ACC112 (cell line): ENCODE data around the gene HOXC4.

Experiments used
- H2AFZ ChIP-seq: fragments of 200-600 bp; sonication (generic); one replicate; pipeline ENCODE4 v1.6.0; 2017; ENCODE audit warnings: antibody characterized with exemption, low read length; ENCODE audit not compliant: unreplicated experiment
- H3K27ac ChIP-seq: fragments of 200-600 bp; sonication (generic); 2 replicates; pipeline ENCODE4 v1.5.1; 2014; ENCODE audit warnings: low read depth, mild to moderate bottlenecking, antibody characterized with exemption, low read length, moderate library complexity
- H3K27me3 ChIP-seq: fragments of 200-600 bp; sonication (generic); 2 replicates; pipeline ENCODE4 v1.6.1; 2014; ENCODE audit warnings: mild to moderate bottlenecking, antibody characterized with exemption, low read length, moderate library complexity, mixed read lengths; ENCODE audit not compliant: insufficient read depth
- H3K36me3 ChIP-seq: fragments of 200-600 bp; sonication (generic); 2 replicates; pipeline ENCODE4 v1.6.1; 2016; ENCODE audit warnings: mild to moderate bottlenecking, antibody characterized with exemption, low read length, moderate library complexity, mixed read lengths; ENCODE audit not compliant: insufficient read depth
- H3K4me1 ChIP-seq: fragments of 200-600 bp; sonication (generic); one replicate; pipeline ENCODE4 v1.6.1; 2016; ENCODE audit warnings: low read length, mixed read lengths; ENCODE audit not compliant: insufficient read depth, unreplicated experiment, control insufficient read depth
- H3K4me3 ChIP-seq: fragments of 200-600 bp; sonication (generic); 2 replicates; pipeline ENCODE4 v1.5.1; 2014; ENCODE audit warnings: mild to moderate bottlenecking, low read depth, low read length
- H3K79me2 ChIP-seq: fragments of 200-600 bp; sonication (generic); one replicate; pipeline ENCODE4 v1.6.0; 2016; ENCODE audit warnings: low read length; ENCODE audit not compliant: control insufficient read depth, unreplicated experiment, insufficient read depth

The HOXC4 gene

GRCh38 chr12:54053003-54053750 lies 458 bp upstream of the HOXC4 start:
- Histone ChIP-seq H3K36me3 (no peaks in the 10 kb centered on the region), H3K27me3 (no peaks in the 10 kb centered on the region), H2AFZ (peak overlapping the region; percentile 96), H3K27ac (peak overlapping the region; percentile 16; the same call in 1 of the 2 replicates), H3K4me1 (peaks cover 18% of the 10 kb centered on the region), H3K4me3 (peak overlapping the region; percentile 90), H3K79me2 (peaks cover 13% of the 10 kb centered on the region)

DNA sequence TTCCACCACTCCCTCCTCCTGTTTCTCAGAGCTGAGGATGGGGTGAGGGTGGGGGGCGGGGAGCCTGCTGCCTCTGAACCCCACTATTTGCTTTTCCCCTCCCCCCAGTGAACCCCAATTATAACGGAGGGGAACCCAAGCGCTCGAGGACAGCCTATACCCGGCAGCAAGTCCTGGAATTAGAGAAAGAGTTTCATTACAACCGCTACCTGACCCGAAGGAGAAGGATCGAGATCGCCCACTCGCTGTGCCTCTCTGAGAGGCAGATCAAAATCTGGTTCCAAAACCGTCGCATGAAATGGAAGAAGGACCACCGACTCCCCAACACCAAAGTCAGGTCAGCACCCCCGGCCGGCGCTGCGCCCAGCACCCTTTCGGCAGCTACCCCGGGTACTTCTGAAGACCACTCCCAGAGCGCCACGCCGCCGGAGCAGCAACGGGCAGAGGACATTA lies 1.1 kb downstream of the HOXC4 start:
- Histone ChIP-seq H3K79me2 (peaks cover 13% of the 10 kb centered on the region), H3K4me1 (peaks cover 18% of the 10 kb centered on the region), H3K36me3 (no peaks in the 10 kb centered on the region), H2AFZ (peak overlapping the region; percentile 96), H3K27ac (no peak overlapping the region), H3K4me3 (peak overlapping the region; percentile 90), H3K27me3 (no peaks in the 10 kb centered on the region)

GRCh38 chr12:54055552-54055951 lies 1.9 kb downstream of the HOXC4 start:
- no peak overlapping the region for H3K27ac ChIP-seq
- peak overlapping the region; percentile 50 for H3K4me3 ChIP-seq
- H3K4me1 ChIP-seq: peaks cover 18% of the 10 kb centered on the region
- H3K36me3 ChIP-seq: no peaks in the 10 kb centered on the region
- no peaks in the 10 kb centered on the region for H3K27me3 ChIP-seq
- no peak overlapping the region for H2AFZ ChIP-seq
- peaks cover 13% of the 10 kb centered on the region for H3K79me2 ChIP-seq

DNA sequence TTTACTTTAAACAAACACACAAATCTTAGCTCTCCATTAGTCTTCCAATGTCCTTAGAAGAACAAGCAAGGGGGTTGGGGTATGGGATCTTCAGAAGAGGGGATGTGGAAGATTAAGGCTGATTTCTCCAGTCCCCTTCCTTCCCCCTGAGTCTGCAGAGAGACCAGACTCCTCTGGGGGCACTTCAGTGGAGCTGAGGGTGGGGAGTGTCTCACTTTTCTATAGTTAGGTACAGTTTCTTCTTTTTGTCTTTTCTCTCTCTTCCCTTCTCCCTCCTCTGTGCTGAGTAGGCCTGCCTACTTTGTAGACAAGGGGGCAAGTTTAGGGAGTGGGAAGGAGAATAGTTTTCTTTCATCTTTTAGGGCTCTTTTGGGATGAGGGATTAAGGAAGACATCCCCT lies 2.5 kb downstream of the HOXC4 start:
- Histone ChIP-seq H2AFZ (no peak overlapping the region), H3K36me3 (no peaks in the 10 kb centered on the region), H3K79me2 (peaks cover 13% of the 10 kb centered on the region), H3K27ac (no peak overlapping the region), H3K4me3 (0 out of 2 replicates have a peak overlapping the region, but pooled peaks have one; percentile 50), H3K4me1 (peaks cover 18% of the 10 kb centered on the region), H3K27me3 (no peaks in the 10 kb centered on the region)

DNA sequence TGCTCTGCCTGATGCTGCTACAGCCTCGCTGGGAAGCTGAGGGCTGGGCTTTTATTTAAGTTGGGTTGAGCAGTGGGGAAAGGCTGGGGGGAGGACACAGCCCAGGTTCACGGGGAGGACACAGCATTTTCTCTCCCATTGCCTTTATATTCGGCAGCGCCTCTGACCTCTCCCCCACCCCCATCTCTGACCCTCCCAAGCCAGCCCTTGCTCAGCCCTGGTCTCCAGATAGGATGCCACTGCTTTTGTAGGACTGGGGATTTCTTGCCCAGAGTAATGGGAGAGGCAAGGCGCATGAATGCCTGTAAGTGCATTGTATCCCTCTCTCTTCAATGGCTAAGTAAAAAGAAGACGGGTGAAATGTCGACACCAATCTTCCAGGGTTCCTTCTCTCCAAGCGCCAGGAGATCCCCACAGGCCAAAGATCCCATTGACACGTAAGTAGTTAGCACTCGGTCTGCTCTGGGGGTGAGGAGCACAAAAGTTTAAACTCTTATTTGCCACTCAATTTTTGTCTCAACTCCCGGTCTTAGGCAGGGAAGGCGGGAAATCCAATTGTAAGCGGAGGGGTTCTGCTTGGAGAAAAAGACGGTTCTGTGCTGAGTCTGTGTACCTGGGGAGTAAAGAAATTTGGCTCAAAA lies 4.6 kb downstream of the HOXC4 start:
- Histone ChIP-seq H3K27me3 (no peaks in the 10 kb centered on the region), H3K36me3 (no peaks in the 10 kb centered on the region), H3K79me2 (peaks cover 13% of the 10 kb centered on the region), H3K27ac (no peak overlapping the region), H2AFZ (no peak overlapping the region), H3K4me3 (no peak overlapping the region), H3K4me1 (peaks cover 9% of the 10 kb centered on the region)

DNA sequence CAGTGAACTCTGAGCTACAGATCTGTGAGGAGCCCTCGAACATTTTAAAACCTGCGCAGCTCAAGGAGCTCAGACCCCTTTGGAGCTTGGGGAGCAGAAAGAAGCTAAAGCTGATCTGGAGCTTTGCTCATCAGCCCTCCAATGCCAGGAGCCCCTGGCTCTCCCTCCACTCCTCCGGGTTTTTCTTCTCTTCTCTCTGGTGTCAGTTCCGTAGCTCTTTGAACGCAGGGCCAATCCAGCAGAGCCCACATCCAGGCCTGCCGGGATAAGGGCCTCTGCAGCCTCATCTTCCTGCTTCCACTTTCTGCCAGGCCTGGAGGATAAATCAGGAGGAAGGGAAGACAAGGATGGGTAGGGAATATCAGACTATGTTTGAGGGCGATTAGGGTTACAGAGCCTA lies 6.0 kb downstream of the HOXC4 start:
- H2AFZ ChIP-seq: no peak overlapping the region
- H3K4me3 ChIP-seq: no peak overlapping the region
- H3K79me2 ChIP-seq: peaks cover 4% of the 10 kb centered on the region
- no peaks in the 10 kb centered on the region for H3K36me3 ChIP-seq
- H3K4me1 ChIP-seq: peaks cover 9% of the 10 kb centered on the region
- no peak overlapping the region for H3K27ac ChIP-seq
- no peaks in the 10 kb centered on the region for H3K27me3 ChIP-seq

- H2AFZ ChIP-seq: no peak overlapping the region
- no peaks in the 10 kb centered on the region for H3K36me3 ChIP-seq
- H3K79me2 ChIP-seq: no peaks in the 10 kb centered on the region
- no peak overlapping the region for H3K27ac ChIP-seq
- H3K4me3 ChIP-seq: no peak overlapping the region
- H3K27me3 ChIP-seq: no peaks in the 10 kb centered on the region
- peaks cover 8% of the 10 kb centered on the region for H3K4me1 ChIP-seq
These were observed 6.7 kb downstream of the HOXC4 start for GRCh38 chr12:54060174-54060974.

GRCh38 chr12:54060975-54061778 lies 7.5 kb downstream of the HOXC4 start:
- Histone ChIP-seq H3K79me2 (no peaks in the 10 kb centered on the region), H3K27me3 (peaks cover 3% of the 10 kb centered on the region; the same call in 1 of the 2 replicates), H2AFZ (no peak overlapping the region), H3K4me3 (no peak overlapping the region), H3K4me1 (no peaks in the 10 kb centered on the region), H3K27ac (no peak overlapping the region), H3K36me3 (no peaks in the 10 kb centered on the region)

DNA sequence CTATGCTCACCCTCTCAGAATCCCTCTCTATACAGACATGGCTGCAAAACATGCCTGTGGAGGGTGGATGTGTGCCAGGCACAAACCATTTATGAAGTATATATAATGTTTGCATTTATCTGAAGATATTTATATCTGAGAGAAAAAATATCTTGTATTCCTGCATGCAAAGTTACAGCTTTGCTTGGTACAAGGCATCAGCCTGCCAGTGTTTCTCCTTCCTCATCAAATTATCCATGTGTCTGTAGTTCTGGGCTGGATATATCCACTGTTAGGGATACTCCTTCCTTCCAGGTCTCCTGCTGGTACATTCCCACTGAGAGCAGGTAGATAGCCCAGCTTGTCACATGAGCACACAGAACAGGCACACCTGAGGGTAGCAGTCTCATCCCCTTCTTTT lies 12.0 kb downstream of the HOXC4 start:
- Histone ChIP-seq H3K27me3 (peaks cover 3% of the 10 kb centered on the region), H3K4me3 (no peak overlapping the region)

DNA sequence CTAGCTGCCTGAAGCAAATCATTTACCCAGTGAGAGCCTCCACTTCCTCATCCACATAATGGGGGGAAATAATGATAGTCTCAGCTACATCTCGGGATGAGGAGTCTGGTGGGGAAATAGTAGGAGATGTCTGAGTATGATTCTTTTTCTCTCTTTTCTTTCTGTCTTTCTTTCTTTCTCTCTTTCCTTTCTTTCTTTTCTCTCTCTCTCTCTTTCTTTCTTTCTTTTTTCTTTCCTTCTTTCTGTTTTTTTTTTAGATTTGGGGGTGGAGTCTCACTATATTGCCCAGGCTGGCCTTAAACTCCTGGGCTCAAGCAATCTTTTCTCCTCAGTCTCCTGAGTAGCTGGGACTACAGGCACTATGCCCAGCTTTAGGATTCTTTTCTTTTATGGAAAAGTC lies 12.8 kb downstream of the HOXC4 start:
- H3K4me1 ChIP-seq: no peaks in the 10 kb centered on the region
- peaks cover 3% of the 10 kb centered on the region for H3K27me3 ChIP-seq
- H3K79me2 ChIP-seq: no peaks in the 10 kb centered on the region
- H2AFZ ChIP-seq: no peak overlapping the region
- no peak overlapping the region for H3K27ac ChIP-seq
- H3K4me3 ChIP-seq: no peak overlapping the region
- H3K36me3 ChIP-seq: no peaks in the 10 kb centered on the region

More for the DNA sequence above, 12.0 kb downstream of the HOXC4 start:
- Histone ChIP-seq H2AFZ (no peak overlapping the region), H3K27ac (no peak overlapping the region), H3K4me1 (no peaks in the 10 kb centered on the region), H3K79me2 (no peaks in the 10 kb centered on the region), H3K36me3 (no peaks in the 10 kb centered on the region)
